K562 (cell line): Measurements from ENCODE around the gene SARS2. TPM values are rescaled to one million over a fixed set of nuclear protein-coding genes. Genes with fewer than 3 reads are reported as not detected.

Experiments used
- ARID1B ChIP-seq: fragments of 450-650 bp; IDR thresholded peaks from 2 replicates; pipeline ENCODE4 v1.6.1; 2016; ENCODE audit warnings: antibody characterized with exemption, mild to moderate bottlenecking, inconsistent platforms
- DPF2 ChIP-seq: fragments of 450-650 bp; IDR thresholded peaks from 2 replicates; pipeline ENCODE4 v1.6.1; 2016
- E2F6 ChIP-seq, 2 experiments: IDR thresholded peaks; 2 replicates each; pipeline ENCODE4 v1.6.1; 2011; ENCODE audit warnings: borderline replicate concordance in 1 of 2, control low read depth in 1 of 2, low read depth in 1 of 2, low read length in 1 of 2, mild to moderate bottlenecking in 1 of 2, mixed read lengths in 1 of 2, moderate library complexity in 1 of 2; ENCODE audit not compliant: insufficient read depth in 1 of 2, insufficient read length in 1 of 2, poor library complexity in 1 of 2, severe bottlenecking in 1 of 2; ENCODE audit errors: extremely low read depth in 1 of 2
- FOXK2 ChIP-seq, 2 experiments: fragments of 450-650 bp; IDR thresholded peaks in 1 of 2; conservative IDR thresholded peaks in 1 of 2; 2 replicates each; pipeline ENCODE4 v1.6.1; 2016; ENCODE audit warnings: low read depth in 2 of 2, mild to moderate bottlenecking in 1 of 2
- HDAC1 ChIP-seq, 2 experiments: fragments of 450-650 bp; IDR thresholded peaks; 2 replicates each; pipeline ENCODE4 v1.6.1; 2016 to 2017; ENCODE audit warnings: inconsistent platforms in 1 of 2, mild to moderate bottlenecking in 1 of 2, moderate library complexity in 1 of 2
- IRF9 ChIP-seq: fragments of 450-650 bp; IDR thresholded peaks from 2 replicates; pipeline ENCODE4 v1.6.1; 2016; ENCODE audit warnings: missing biosample characterization, missing genetic modification characterization
- MAFG ChIP-seq: fragments of 450-650 bp; conservative IDR thresholded peaks from 2 replicates; pipeline ENCODE4 v1.6.1; 2016; ENCODE audit warnings: missing genetic modification characterization, missing compliant biosample characterization
- TRIM24 ChIP-seq, 2 experiments: fragments of 450-650 bp; IDR thresholded peaks; 2 replicates each; pipeline ENCODE4 v1.6.1; 2016
- ZNF253 ChIP-seq: fragments of 250-450 bp; sonication (Bioruptor Pico); conservative IDR thresholded peaks from 2 replicates; pipeline ENCODE4 v1.6.1; 2021; ENCODE audit warnings: mild to moderate bottlenecking
- ZNF512 ChIP-seq: IDR thresholded peaks from 2 replicates; pipeline ENCODE4 v1.6.1; 2016; ENCODE audit warnings: missing genetic modification characterization, missing compliant biosample characterization
- polyA plus RNA-seq, 8 experiments: library from polyadenylated mRNA; depleted of rRNA in 4 of 8; stranded (reverse) in 5 of 8; unstranded in 3 of 8; fragments of >200 nt; fragmentation: Nextera tagmentation in 2 of 8; fragmentation: Illumina TruSeq in 1 of 8; extraction: Ambion mirVana in 2 of 8; extraction: Trizol in 1 of 8; gene quantifications; 2 replicates each; pipeline versions ENCODE4 v1.2.1 to v1.2.3, GENCODE V29; 2011 to 2014; ENCODE audit warnings: inconsistent platforms in 1 of 8, missing spikeins in 1 of 8
- total RNA-seq, 7 experiments: library from RNA; depleted of rRNA in 6 of 7; stranded (reverse); fragments of >200 nt in 6 of 7; fragmentation: Illumina TruSeq in 2 of 7; extraction: Trizol in 2 of 7; gene quantifications; 2 replicates each; pipeline versions ENCODE4 v1.2.1 to v1.2.3, GENCODE V29; 2011 to 2021; ENCODE audit warnings: low replicate concordance in 1 of 7
- TF ChIP-seq, protein P1 (sequence below): fragments of 450-650 bp; IDR thresholded peaks from 2 replicates; pipeline ENCODE4 v1.6.1; 2016; ENCODE audit warnings: borderline replicate concordance
- TF ChIP-seq, protein P2 (sequence below), 2 experiments: fragments of 450-650 bp in 1 of 2; sonication (generic) in 1 of 2; formaldehyde crosslinking in 1 of 2; IDR thresholded peaks; 2 replicates each; pipeline versions ENCODE4 v1.7.1 to v1.9.0; 2016 to 2022; ENCODE audit warnings: inconsistent platforms in 1 of 2, mild to moderate bottlenecking in 1 of 2, missing genetic modification reagents in 1 of 2

The SARS2 gene
- total and polyA plus RNA-seq, 9 of the 15 experiments (the other 6 are each of a cell fraction or from before 2014, with no cell fraction given), result 3.1 to 59.1 (median 31.7) TPM

DNA sequence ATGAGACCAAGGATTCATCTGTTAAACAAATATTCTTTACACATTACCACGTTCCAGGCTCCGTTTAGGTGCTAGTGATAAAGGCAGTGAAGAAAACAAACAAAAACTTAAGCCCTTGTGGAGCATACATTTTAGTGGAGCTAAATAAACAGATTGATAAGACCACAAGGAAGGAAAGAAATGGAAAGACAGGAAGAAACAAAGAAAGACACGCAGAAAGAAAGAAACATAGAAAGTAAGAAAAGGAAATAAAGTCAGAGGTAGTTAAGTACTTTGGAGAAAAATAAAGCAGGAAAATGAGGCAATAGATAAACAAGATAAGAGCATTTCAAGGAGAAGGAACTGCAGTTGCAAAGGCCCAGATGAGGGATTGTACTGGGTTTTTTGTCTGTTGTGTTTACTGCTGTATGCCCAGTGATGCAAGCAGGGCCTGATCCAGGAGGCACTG is 29.8 kb downstream of the SARS2 start (continued):
- TF ChIP-seq E2F6 (IDR thresholded peaks at IDR 0.05; ENCODE audit: borderline replicate concordance in 1 of 2, extremely low read depth in 1 of 2, insufficient read depth in 1 of 2, insufficient read length in 1 of 2, low read depth in 1 of 2, low read length in 1 of 2, poor library complexity in 1 of 2, severe bottlenecking in 1 of 2) (no peak), FOXK2 (conservative IDR thresholded peaks at IDR 0.05 in 1 of 2, IDR thresholded peaks at IDR 0.05 in 1 of 2; ENCODE audit: low read depth in 2 of 2) (peak; percentile 52 to 56; a peak in 3 of 4 replicates), ZNF512 (tag) (peak; percentile 80), TRIM24 (IDR thresholded peaks at IDR 0.05) (peak in 1 of 2 experiments; percentile 11; a peak in 1 of 4 replicates), IRF9 (tag) (peak; percentile 20; the same call in 1 of the 2 replicates), ARID1B (peak; percentile 61), MAFG (tag) (no peak), HDAC1 (IDR thresholded peaks at IDR 0.05) (0 out of 4 replicates have a peak, but pooled peaks of 1 of the 2 experiments have one; percentile 11), DPF2 (peak; percentile 77), ZNF253 (CRISPR knock-in tag) (no peak)
- TF ChIP-seq, protein P1, sequence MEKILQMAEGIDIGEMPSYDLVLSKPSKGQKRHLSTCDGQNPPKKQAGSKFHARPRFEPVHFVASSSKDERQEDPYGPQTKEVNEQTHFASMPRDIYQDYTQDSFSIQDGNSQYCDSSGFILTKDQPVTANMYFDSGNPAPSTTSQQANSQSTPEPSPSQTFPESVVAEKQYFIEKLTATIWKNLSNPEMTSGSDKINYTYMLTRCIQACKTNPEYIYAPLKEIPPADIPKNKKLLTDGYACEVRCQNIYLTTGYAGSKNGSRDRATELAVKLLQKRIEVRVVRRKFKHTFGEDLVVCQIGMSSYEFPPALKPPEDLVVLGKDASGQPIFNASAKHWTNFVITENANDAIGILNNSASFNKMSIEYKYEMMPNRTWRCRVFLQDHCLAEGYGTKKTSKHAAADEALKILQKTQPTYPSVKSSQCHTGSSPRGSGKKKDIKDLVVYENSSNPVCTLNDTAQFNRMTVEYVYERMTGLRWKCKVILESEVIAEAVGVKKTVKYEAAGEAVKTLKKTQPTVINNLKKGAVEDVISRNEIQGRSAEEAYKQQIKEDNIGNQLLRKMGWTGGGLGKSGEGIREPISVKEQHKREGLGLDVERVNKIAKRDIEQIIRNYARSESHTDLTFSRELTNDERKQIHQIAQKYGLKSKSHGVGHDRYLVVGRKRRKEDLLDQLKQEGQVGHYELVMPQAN, result peak; percentile 13; the same call in 1 of the 2 replicates
- TF ChIP-seq, protein P2, sequence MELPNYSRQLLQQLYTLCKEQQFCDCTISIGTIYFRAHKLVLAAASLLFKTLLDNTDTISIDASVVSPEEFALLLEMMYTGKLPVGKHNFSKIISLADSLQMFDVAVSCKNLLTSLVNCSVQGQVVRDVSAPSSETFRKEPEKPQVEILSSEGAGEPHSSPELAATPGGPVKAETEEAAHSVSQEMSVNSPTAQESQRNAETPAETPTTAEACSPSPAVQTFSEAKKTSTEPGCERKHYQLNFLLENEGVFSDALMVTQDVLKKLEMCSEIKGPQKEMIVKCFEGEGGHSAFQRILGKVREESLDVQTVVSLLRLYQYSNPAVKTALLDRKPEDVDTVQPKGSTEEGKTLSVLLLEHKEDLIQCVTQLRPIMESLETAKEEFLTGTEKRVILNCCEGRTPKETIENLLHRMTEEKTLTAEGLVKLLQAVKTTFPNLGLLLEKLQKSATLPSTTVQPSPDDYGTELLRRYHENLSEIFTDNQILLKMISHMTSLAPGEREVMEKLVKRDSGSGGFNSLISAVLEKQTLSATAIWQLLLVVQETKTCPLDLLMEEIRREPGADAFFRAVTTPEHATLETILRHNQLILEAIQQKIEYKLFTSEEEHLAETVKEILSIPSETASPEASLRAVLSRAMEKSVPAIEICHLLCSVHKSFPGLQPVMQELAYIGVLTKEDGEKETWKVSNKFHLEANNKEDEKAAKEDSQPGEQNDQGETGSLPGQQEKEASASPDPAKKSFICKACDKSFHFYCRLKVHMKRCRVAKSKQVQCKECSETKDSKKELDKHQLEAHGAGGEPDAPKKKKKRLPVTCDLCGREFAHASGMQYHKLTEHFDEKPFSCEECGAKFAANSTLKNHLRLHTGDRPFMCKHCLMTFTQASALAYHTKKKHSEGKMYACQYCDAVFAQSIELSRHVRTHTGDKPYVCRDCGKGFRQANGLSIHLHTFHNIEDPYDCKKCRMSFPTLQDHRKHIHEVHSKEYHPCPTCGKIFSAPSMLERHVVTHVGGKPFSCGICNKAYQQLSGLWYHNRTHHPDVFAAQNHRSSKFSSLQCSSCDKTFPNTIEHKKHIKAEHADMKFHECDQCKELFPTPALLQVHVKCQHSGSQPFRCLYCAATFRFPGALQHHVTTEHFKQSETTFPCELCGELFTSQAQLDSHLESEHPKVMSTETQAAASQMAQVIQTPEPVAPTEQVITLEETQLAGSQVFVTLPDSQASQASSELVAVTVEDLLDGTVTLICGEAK (IDR thresholded peaks at IDR 0.05), result peak; percentile 39; the same call in 1 of the 2 replicates
- TF ChIP-seq, protein P2 (CRISPR knock-in tag; IDR thresholded peaks at IDR 0.05), result no peak
